Measurements from ENCODE around the gene ELOVL2. TPM values are rescaled to one million over a fixed set of nuclear protein-coding genes. Genes with fewer than 3 reads are reported as not detected.

The ELOVL2 gene
- total RNA-seq, 1 experiment from 2014 or later, result 0.07 TPM

GRCh38 chr6:10957414-10957886 lies 86.7 kb downstream of the ELOVL2 start:
- no peak for ATAC-seq
- POLR2A ChIA-PET, result no interaction called here
- no TSS peak for BruUV-seq (replicated peaks)

GRCh38 chr6:10956776-10957175 lies 87.3 kb downstream of the ELOVL2 start:
- no peak for TF ChIP-seq TCF7L2 (IDR thresholded peaks at IDR 0.05; ENCODE audit: borderline replicate concordance, extremely low read depth, insufficient read depth, insufficient read length)
- TF ChIP-seq ELF1 (IDR thresholded peaks at IDR 0.05; ENCODE audit: borderline replicate concordance, low read depth), result no peak
- no peak for TF ChIP-seq POLR2AphosphoS5 (IDR thresholded peaks at IDR 0.05; ENCODE audit: low read depth, low read length)
- TF ChIP-seq FOSL1 (IDR thresholded peaks at IDR 0.05; ENCODE audit: low read depth), result no peak
- TF ChIP-seq MAX (IDR thresholded peaks at IDR 0.05), result no peak
- TF ChIP-seq JUND (IDR thresholded peaks at IDR 0.05), result no peak
- no peak for TF ChIP-seq REST (IDR thresholded peaks at IDR 0.05; ENCODE audit: low read depth)
- TF ChIP-seq RAD21 (IDR thresholded peaks at IDR 0.05; ENCODE audit: low read depth), result no peak
- no peak for TF ChIP-seq EZH2phosphoT487 (IDR thresholded peaks at IDR 0.05; ENCODE audit: borderline replicate concordance)
- no peak for TF ChIP-seq CBX3 (IDR thresholded peaks at IDR 0.05; ENCODE audit: low read depth)
- TF ChIP-seq SIN3A (IDR thresholded peaks at IDR 0.05; ENCODE audit: low read depth), result no peak
- TF ChIP-seq YY1 (IDR thresholded peaks at IDR 0.05; ENCODE audit: extremely low read depth, insufficient replicate concordance, low read depth, low read length), result no peak
- TF ChIP-seq ZNF274 (IDR thresholded peaks at IDR 0.05; ENCODE audit: low read depth, low read length), result no peak
- DNase-seq (ENCODE audit: low read depth, low spot score), result no peak
- Histone ChIP-seq H4K20me1 (ENCODE audit: insufficient read depth) (no peaks in the 10 kb centered on the region), H3K27me3 (ENCODE audit: insufficient read depth, low read length) (no peaks in the 10 kb centered on the region), H3K9me3 (ENCODE audit: control insufficient read depth in 1 of 2, insufficient read depth in 1 of 2, low read depth in 1 of 2, low read length in 2 of 2) (no peaks in the 10 kb centered on the region), H3K27ac (ENCODE audit: low read depth, low read length) (no peak overlapping the region), H3K36me3 (ENCODE audit: control insufficient read depth in 1 of 2, insufficient read depth in 2 of 2, low read length in 2 of 2) (no peaks in the 10 kb centered on the region), H3K4me1 (ENCODE audit: control insufficient read depth in 1 of 2, insufficient read depth in 2 of 2, low read length in 2 of 2) (no peaks in the 10 kb centered on the region), H3K4me3 (replicated peaks in 1 of 2; ENCODE audit: low read depth in 1 of 2, low read length in 2 of 2) (no peak overlapping the region), H3K79me2 (ENCODE audit: insufficient read depth, low read length) (no peaks in the 10 kb centered on the region), H3K9me2 (ENCODE audit: insufficient read depth) (no peaks in the 10 kb centered on the region), H2AFZ (ENCODE audit: low read depth, low read length, poor library complexity, severe bottlenecking) (no peak overlapping the region), H3K4me2 (ENCODE audit: low read length) (no peak overlapping the region), H3K9ac (ENCODE audit: low read length) (no peak overlapping the region)
- CTCF ChIA-PET, result interaction anchor here (1.5 kb wide), 1 partner anchor 112 kb away, joined by 3 read pairs; no protein-coding TSS in a partner anchor
- RAD21 ChIA-PET (ENCODE audit: low non-redundant PET in 1 of 2, low total read pairs in 2 of 2, uncharacterized antibody in 2 of 2, unreplicated experiment in 2 of 2), result no interaction called here
- intact Hi-C loops (cut with micrococcal nuclease), result no loop called here
- ATAC-seq, result no peak
- BruUV-seq (replicated peaks), result no TSS peak
- POLR2A ChIA-PET, result no interaction called here

More at GRCh38 chr6:10957414-10957886, 86.7 kb downstream of the ELOVL2 start:
- Histone ChIP-seq H3K4me1 (ENCODE audit: control insufficient read depth in 1 of 2, insufficient read depth in 2 of 2, low read length in 2 of 2) (no peaks in the 10 kb centered on the region), H2AFZ (ENCODE audit: low read depth, low read length, poor library complexity, severe bottlenecking) (no peak overlapping the region), H3K4me2 (ENCODE audit: low read length) (no peak overlapping the region), H3K27me3 (ENCODE audit: insufficient read depth, low read length) (no peaks in the 10 kb centered on the region), H3K4me3 (replicated peaks in 1 of 2; ENCODE audit: low read depth in 1 of 2, low read length in 2 of 2) (no peak overlapping the region), H3K79me2 (ENCODE audit: insufficient read depth, low read length) (no peaks in the 10 kb centered on the region), H3K9me3 (ENCODE audit: control insufficient read depth in 1 of 2, insufficient read depth in 1 of 2, low read depth in 1 of 2, low read length in 2 of 2) (no peaks in the 10 kb centered on the region), H3K27ac (ENCODE audit: low read depth, low read length) (no peak overlapping the region), H4K20me1 (ENCODE audit: insufficient read depth) (no peaks in the 10 kb centered on the region), H3K36me3 (ENCODE audit: control insufficient read depth in 1 of 2, insufficient read depth in 2 of 2, low read length in 2 of 2) (no peaks in the 10 kb centered on the region), H3K9me2 (ENCODE audit: insufficient read depth) (no peaks in the 10 kb centered on the region), H3K9ac (ENCODE audit: low read length) (no peak overlapping the region)
- no peak for DNase-seq (ENCODE audit: low read depth, low spot score)
- intact Hi-C loops (cut with micrococcal nuclease), result no loop called here
- CTCF ChIA-PET, result interaction anchor here (1.5 kb wide), 1 partner anchor 111 kb away, joined by 3 read pairs; no protein-coding TSS in a partner anchor
- RAD21 ChIA-PET (ENCODE audit: low non-redundant PET in 1 of 2, low total read pairs in 2 of 2, uncharacterized antibody in 2 of 2, unreplicated experiment in 2 of 2), result no interaction called here
- no peak for TF ChIP-seq FOSL1 (IDR thresholded peaks at IDR 0.05; ENCODE audit: low read depth)
